SU-DHL-6 (cell line): ENCODE results near the gene GALNT10.

Experiments used
- CTCF ChIP-seq: fragments of 200-600 bp; sonication (generic); IDR thresholded peaks from one replicate; pipeline ENCODE4 v1.5.1; 2017; ENCODE audit warnings: antibody characterized with exemption, mild to moderate bottlenecking, low read length, moderate library complexity; ENCODE audit not compliant: insufficient read depth, poor library complexity, severe bottlenecking
- EZH2phosphoT487 ChIP-seq: fragments of 200-600 bp; sonication (generic), shearing (Covaris generic); conservative IDR thresholded peaks from 2 replicates; pipeline ENCODE4 v1.6.1; 2018; ENCODE audit warnings: mild to moderate bottlenecking, antibody characterized with exemption, low read length, moderate library complexity, mixed read lengths

GRCh38 chr5:154331924-154332323 is 141.4 kb downstream of the GALNT10 start:
- TF ChIP-seq EZH2phosphoT487 (no peak), CTCF (no peak)
